ENCODE data around the gene MIEF1.

DNA sequence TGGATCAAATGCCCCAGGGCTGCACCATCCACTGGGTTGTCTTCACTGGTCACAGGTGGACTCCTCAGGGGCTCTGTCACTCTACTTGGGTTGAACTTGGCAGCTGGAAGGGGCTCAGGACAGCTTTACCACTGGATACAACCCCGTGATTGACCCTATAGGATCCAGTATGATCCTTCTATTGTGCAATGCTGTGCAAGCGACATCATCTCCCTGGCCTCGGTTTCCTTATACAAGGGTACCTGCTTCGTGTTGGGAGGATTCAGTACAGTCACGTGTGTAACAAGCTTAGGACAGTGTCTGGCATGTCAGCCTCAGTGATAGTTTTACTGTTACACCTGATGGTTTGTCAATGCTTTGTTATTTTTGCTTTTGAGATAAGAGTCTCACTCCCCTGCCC lies 20.5 kb upstream of the MIEF1 start:
- TF ChIP-seq, protein P1, sequence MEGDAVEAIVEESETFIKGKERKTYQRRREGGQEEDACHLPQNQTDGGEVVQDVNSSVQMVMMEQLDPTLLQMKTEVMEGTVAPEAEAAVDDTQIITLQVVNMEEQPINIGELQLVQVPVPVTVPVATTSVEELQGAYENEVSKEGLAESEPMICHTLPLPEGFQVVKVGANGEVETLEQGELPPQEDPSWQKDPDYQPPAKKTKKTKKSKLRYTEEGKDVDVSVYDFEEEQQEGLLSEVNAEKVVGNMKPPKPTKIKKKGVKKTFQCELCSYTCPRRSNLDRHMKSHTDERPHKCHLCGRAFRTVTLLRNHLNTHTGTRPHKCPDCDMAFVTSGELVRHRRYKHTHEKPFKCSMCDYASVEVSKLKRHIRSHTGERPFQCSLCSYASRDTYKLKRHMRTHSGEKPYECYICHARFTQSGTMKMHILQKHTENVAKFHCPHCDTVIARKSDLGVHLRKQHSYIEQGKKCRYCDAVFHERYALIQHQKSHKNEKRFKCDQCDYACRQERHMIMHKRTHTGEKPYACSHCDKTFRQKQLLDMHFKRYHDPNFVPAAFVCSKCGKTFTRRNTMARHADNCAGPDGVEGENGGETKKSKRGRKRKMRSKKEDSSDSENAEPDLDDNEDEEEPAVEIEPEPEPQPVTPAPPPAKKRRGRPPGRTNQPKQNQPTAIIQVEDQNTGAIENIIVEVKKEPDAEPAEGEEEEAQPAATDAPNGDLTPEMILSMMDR (conservative IDR thresholded peaks at IDR 0.05 in 1 of 2, IDR thresholded peaks at IDR 0.05 in 1 of 2; ENCODE audit: extremely low read depth in 1 of 2, insufficient read depth in 1 of 2, low read depth in 1 of 2, low read length in 2 of 2) = no peak
- TF ChIP-seq EZH2 (IDR thresholded peaks at IDR 0.05; ENCODE audit: borderline replicate concordance, low read length) = no peak

Data from mammary epithelial cell (primary cell).